Stromal cell of bone marrow (primary cell): Measurements from ENCODE around the gene SDF2L1.
"Not testable (repeated sequence)": the region's sequence is repeated elsewhere in the genome, so short reads cannot be mapped to it uniquely, and the experiment has no call there.

Experiments
- DNase-seq: peaks from one replicate; pipeline ENCODE4 v3.0.0-alpha.2; 2012; ENCODE audit warnings: low read depth

SDF2L1 gene

DNA sequence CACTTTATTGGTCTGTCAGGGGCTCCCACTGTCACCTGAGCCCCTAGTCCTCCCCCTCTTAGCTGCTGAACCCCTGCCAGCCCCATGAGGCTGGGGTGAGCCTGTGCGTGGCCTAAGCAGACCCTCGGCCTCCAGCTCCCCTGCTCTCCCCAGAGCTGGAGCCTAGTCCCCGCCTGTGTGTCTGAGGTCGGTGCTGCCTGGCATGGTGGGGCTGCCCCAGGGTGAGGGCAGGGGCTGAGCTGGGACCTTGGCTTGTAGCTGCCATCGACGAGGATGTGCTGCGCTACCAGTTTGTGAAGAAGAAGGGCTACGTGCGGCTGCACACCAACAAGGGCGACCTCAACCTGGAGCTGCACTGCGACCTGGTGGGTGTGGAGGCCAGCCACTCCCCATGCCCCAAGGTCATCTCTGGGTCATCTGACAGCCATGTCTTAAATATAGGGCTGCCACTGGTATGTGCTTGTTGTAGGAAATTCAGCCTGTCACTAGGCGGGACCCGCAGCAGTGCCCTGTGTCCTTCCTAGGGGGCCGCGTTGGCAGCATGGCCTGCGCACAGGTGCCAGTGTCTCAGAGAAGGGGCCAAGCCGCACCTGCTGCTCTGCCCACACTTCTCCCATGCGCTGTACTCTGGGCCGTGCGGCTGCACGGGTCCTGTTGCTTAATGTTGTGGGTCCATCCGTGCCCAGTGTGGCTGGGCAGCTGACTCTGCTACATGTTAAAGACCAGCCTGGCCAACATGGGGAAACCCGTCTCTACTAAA lies 44.7 kb downstream of the SDF2L1 start:
- DNase-seq, result no peak

DNA sequence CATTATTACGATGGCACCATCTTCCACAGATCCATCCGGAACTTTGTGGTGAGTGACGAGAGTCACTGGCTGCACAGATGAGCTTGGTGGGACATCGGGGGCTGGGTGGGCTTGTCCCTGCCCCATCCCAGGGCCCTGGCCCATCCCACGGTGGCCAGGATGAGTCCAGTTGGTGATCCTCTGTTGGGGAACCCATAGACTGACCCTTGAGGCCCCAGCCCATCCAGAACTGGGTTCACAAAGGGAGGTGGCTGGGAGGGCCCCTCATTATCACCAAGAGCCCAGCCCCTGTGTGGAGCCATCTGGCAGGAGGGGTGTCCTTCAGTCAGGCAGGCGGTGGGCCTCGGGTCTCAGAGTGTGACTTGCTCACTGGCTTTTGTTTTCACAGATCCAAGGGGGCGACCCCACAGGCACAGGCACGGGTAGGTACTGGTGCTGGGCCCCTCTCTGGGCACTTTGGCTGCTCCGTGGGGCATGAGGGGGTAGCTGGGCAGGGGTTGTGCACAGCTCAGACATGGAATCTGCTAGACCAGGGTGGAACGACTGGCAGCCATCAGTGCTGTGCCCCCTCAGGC lies 45.7 kb downstream of the SDF2L1 start:
- DNase-seq, result no peak

DNA sequence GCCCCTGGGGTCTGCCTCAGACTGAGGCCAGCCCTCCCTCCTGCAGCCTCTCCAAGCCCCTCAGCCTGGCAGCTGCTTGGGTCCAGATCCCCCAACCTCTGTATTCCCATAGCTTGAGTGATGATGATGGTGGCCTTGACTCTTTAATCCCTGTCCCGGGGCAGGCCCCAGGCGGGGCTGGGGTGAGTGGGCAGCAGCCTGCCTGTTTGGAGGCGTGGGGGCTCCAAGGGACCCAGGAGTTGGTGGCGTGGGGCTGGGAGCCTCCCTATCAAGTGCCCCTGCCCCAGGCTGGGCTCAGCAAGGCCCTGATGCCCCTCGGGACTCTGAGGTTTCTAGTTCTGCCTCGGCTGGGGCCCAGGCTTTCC lies 46.2 kb downstream of the SDF2L1 start:
- no peak for DNase-seq

DNA sequence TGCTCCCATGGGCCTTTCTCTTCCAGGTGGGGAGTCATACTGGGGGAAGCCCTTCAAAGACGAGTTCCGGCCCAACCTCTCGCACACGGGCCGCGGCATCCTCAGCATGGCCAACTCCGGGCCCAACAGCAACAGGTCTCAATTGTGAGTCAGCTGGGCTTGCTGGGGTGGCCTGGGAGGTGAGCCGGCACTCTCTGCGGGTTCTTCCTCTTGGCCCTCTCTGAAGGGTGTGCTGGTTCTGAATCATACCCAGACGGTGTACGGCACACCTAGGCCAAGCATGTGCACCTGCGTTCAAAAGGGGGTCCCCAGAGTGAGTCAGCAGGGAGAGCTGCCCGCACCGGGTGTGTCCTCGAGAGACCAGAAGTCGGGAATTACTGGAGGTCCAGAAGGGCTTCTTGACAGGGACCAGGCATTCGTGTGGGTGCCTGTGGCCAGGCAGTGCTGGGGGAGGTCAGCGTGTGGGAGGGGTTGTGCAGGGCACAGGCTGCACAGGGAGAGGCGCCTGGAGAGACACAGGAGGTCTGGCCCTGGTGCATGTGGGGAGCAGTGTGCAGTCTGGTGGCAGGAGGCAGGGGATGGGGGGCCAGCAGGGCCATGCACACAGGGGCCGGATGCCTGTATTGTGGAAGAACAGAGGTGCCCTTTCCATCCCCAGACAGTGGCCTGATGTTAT lies 46.7 kb downstream of the SDF2L1 start:
- no peak for DNase-seq

- no peak for DNase-seq
These were observed 48.3 kb downstream of the SDF2L1 start for GRCh38 chr22:21690401-21690801.

GRCh38 chr22:21691816-21692215 lies 49.7 kb downstream of the SDF2L1 start:
- no peak for DNase-seq

GRCh38 chr22:21692856-21693255 lies 50.8 kb downstream of the SDF2L1 start:
- DNase-seq, result not testable (repeated sequence)

- no peak for DNase-seq
These were observed 51.4 kb downstream of the SDF2L1 start for GRCh38 chr22:21693333-21693998.
